ENCODE results near the gene DCAKD.

The DCAKD gene

DNA sequence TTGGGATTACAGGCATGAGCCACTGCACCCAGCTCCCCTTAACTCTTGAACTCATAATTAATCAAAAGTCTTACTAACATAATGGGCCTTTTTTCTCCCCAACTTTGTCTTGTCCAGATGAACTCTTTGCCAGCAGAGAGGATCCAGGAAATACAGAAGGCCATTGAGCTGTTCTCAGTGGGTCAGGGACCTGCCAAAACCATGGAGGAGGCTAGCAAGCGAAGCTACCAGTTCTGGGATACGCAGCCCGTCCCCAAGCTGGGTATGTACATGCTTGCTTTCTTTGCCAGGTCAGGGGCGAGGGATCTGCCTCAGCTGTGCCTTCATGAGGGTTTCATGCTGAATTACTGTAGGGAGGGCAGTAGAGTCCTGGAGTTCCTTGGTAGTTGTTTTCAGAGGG is 35.0 kb upstream of the DCAKD start:
- TF ChIP-seq SUZ12 (IDR thresholded peaks at IDR 0.05; ENCODE audit: extremely low read depth, insufficient read depth, insufficient read length): no peak
- TF ChIP-seq ZNF274 (IDR thresholded peaks at IDR 0.05; ENCODE audit: low read depth, low read length): no peak
- TF ChIP-seq YY1 (IDR thresholded peaks at IDR 0.05; ENCODE audit: insufficient read depth, insufficient read length): no peak
- Histone ChIP-seq H3K36me3 (ENCODE audit: insufficient read depth, insufficient read length, low read length) (peaks cover 88% of the 10 kb centered on the region), H3K4me3 (ENCODE audit: insufficient read length, low read depth) (no peak overlapping the region), H3K4me1 (ENCODE audit: insufficient read depth, insufficient read length) (peaks cover 5% of the 10 kb centered on the region), H3K27me3 (ENCODE audit: insufficient read depth, insufficient read length) (no peaks in the 10 kb centered on the region), H3K9me3 (ENCODE audit: insufficient read depth, low read length) (no peaks in the 10 kb centered on the region), H3K9ac (ENCODE audit: insufficient read length, low read depth) (no peak overlapping the region)
- no peak for DNase-seq (ENCODE audit: low read depth, low spot score)

DNA sequence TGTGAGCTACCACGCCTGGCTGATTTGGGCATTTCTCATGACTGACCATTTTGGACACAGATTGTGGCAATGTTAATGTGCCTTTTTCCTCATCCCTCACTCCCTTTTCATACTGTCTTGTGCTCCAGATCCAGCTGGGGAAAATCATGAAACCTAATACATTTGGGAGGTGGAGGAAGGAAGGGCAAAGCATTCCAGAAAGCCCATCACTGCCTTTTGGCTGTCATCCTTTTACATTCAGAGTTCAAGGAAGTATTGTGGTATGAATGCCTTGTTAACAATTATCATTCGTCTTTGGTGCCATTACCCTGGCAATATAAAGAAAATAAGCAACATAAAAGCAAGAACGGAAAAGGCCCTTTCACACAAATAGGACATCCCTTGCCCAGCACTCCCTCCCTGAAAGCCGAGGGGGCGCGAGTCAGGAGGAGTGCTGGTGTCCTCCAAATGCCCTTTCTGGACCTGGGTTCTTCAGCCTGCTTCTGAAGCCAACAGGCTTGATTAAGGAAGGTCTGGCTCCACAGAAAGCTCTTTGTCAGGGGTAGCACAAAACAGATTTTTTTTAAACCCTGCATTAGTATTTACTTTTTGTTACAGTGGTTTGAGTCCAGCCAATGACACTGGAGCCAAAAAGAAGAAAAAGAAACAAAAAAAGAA is 29.7 kb upstream of the DCAKD start:
- H3K4me3 ChIP-seq (ENCODE audit: insufficient read length, low read depth): no peak overlapping the region
- H3K27me3 ChIP-seq (ENCODE audit: insufficient read depth, insufficient read length): no peaks in the 10 kb centered on the region
- peaks cover 64% of the 10 kb centered on the region for H3K36me3 ChIP-seq (ENCODE audit: insufficient read depth, insufficient read length, low read length)
- TF ChIP-seq YY1 (IDR thresholded peaks at IDR 0.05; ENCODE audit: insufficient read depth, insufficient read length): no peak
- no peak for TF ChIP-seq ZNF274 (IDR thresholded peaks at IDR 0.05; ENCODE audit: low read depth, low read length)
- no peaks in the 10 kb centered on the region for H3K9me3 ChIP-seq (ENCODE audit: insufficient read depth, low read length)
- no peaks in the 10 kb centered on the region for H3K4me1 ChIP-seq (ENCODE audit: insufficient read depth, insufficient read length)
- no peak for DNase-seq (ENCODE audit: low read depth, low spot score)
- no peak overlapping the region for H3K9ac ChIP-seq (ENCODE audit: insufficient read length, low read depth)

DNA sequence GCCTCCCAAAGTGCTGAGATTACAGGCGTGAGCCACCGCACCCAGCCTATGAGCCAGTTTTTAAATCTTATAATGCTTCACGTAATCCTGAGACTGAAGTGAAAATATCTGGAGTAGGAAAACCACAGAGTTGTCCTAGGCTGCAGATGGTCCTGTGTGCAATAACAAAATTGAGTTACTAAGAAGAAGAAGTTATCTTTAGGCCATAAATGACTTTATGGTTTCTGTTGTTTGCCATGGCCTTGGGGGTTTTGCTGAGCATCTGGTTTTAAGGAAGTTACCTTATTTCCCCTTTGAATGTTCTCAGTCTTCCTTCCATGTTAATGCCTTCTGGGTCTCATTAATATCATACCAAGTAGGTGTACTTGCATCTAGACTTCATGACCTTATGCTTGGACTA is 26.2 kb upstream of the DCAKD start:
- TF ChIP-seq ZNF274 (IDR thresholded peaks at IDR 0.05; ENCODE audit: low read depth, low read length) (no peak), YY1 (IDR thresholded peaks at IDR 0.05; ENCODE audit: insufficient read depth, insufficient read length) (no peak), SUZ12 (IDR thresholded peaks at IDR 0.05; ENCODE audit: extremely low read depth, insufficient read depth, insufficient read length) (no peak)
- no peak overlapping the region for H3K4me3 ChIP-seq (ENCODE audit: insufficient read length, low read depth)
- H3K9me3 ChIP-seq (ENCODE audit: insufficient read depth, low read length): no peaks in the 10 kb centered on the region
- no peaks in the 10 kb centered on the region for H3K4me1 ChIP-seq (ENCODE audit: insufficient read depth, insufficient read length)
- peaks cover 67% of the 10 kb centered on the region for H3K36me3 ChIP-seq (ENCODE audit: insufficient read depth, insufficient read length, low read length)
- no peak for DNase-seq (ENCODE audit: low read depth, low spot score)
- H3K9ac ChIP-seq (ENCODE audit: insufficient read length, low read depth): no peak overlapping the region
- no peaks in the 10 kb centered on the region for H3K27me3 ChIP-seq (ENCODE audit: insufficient read depth, insufficient read length)

DNA sequence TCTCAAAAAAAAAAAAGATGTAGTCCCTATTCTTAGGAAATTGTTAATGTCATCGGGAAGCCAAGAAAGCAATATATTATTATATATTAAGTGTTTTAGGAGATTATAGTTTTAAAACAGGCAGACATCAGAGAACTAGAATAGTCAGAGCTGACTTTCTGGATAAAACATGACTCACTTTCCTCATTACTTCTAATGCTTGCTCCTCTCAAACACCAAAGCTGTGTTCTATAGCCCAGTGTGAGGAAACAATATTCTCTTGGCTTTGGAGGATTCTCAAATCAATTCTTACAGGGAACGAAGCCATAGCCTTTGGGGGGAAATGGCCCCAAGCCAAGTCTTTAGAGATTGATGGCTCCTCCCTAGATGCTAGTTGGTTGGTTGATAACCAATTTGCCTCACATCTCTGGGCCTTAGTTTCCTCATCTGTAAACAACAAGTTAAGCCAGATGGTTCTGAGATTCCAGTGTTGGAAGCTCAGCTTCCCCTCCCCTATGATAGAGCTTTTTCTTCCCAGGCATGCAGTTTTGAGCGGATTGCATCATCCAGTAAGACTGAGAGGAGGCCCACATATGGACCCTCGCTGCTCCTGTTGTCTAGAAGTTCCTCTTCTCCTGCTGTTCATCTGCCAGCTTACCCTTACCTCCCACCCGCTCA is 22.1 kb upstream of the DCAKD start:
- H3K36me3 ChIP-seq (ENCODE audit: insufficient read depth, insufficient read length, low read length): peaks cover 67% of the 10 kb centered on the region
- no peaks in the 10 kb centered on the region for H3K27me3 ChIP-seq (ENCODE audit: insufficient read depth, insufficient read length)
- H3K4me1 ChIP-seq (ENCODE audit: insufficient read depth, insufficient read length): no peaks in the 10 kb centered on the region
- no peak overlapping the region for H3K9ac ChIP-seq (ENCODE audit: insufficient read length, low read depth)
- no peak overlapping the region for H3K4me3 ChIP-seq (ENCODE audit: insufficient read length, low read depth)
- DNase-seq (ENCODE audit: low read depth, low spot score): no peak
- no peaks in the 10 kb centered on the region for H3K9me3 ChIP-seq (ENCODE audit: insufficient read depth, low read length)
- TF ChIP-seq ZNF274 (IDR thresholded peaks at IDR 0.05; ENCODE audit: low read depth, low read length) (no peak), SUZ12 (IDR thresholded peaks at IDR 0.05; ENCODE audit: extremely low read depth, insufficient read depth, insufficient read length) (no peak), YY1 (IDR thresholded peaks at IDR 0.05; ENCODE audit: insufficient read depth, insufficient read length) (no peak)

DNA sequence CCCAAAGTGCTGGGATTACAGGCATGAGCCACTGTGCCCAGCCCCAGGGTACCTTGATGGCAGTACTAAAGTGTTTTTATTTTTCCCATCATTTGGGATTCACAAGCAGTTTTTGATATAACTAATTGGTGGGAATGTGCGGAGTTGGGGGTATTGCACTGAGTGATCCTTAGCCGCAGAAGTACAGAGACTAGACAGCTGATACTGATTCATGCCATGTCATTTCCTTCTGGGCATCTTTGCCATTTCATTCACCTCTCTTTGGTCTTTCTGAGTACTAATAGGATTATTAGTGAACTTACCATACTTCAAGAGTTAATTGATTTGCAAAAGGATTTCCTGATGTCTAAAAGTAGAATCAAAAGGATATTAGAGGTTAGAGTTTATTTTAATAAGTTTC is 19.4 kb upstream of the DCAKD start:
- Histone ChIP-seq H3K27me3 (ENCODE audit: insufficient read depth, insufficient read length) (no peaks in the 10 kb centered on the region), H3K36me3 (ENCODE audit: insufficient read depth, insufficient read length, low read length) (peaks cover 69% of the 10 kb centered on the region), H3K9me3 (ENCODE audit: insufficient read depth, low read length) (no peaks in the 10 kb centered on the region), H3K4me3 (ENCODE audit: insufficient read length, low read depth) (no peak overlapping the region), H3K9ac (ENCODE audit: insufficient read length, low read depth) (no peak overlapping the region), H3K4me1 (ENCODE audit: insufficient read depth, insufficient read length) (no peaks in the 10 kb centered on the region)
- TF ChIP-seq ZNF274 (IDR thresholded peaks at IDR 0.05; ENCODE audit: low read depth, low read length) (no peak), SUZ12 (IDR thresholded peaks at IDR 0.05; ENCODE audit: extremely low read depth, insufficient read depth, insufficient read length) (no peak), YY1 (IDR thresholded peaks at IDR 0.05; ENCODE audit: insufficient read depth, insufficient read length) (no peak)
- no peak for DNase-seq (ENCODE audit: low read depth, low spot score)

DNA sequence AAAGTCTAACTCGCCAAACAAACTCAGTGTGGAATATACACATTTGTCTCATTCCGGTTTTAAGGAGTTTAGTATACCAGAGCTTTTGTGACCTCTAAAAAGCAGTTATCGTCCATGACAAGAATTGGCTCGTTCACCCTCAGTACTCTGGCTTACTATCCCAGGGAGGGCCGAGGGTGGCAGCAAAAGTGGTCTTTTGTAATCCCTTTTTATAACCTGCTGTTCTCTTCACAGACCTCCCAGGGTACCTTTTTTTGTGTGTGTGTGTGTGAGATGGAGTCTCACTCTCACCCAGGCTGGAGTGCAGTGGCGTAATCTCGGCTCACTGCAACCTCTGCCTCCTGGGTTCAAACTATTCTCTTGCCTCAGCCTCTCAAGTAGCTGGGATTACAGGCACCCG is 18.6 kb upstream of the DCAKD start:
- DNase-seq (ENCODE audit: low read depth, low spot score): no peak
- Histone ChIP-seq H3K36me3 (ENCODE audit: insufficient read depth, insufficient read length, low read length) (peaks cover 63% of the 10 kb centered on the region), H3K4me3 (ENCODE audit: insufficient read length, low read depth) (no peak overlapping the region), H3K27me3 (ENCODE audit: insufficient read depth, insufficient read length) (no peaks in the 10 kb centered on the region), H3K9ac (ENCODE audit: insufficient read length, low read depth) (no peak overlapping the region), H3K4me1 (ENCODE audit: insufficient read depth, insufficient read length) (no peaks in the 10 kb centered on the region), H3K9me3 (ENCODE audit: insufficient read depth, low read length) (no peaks in the 10 kb centered on the region)
- no peak for TF ChIP-seq ZNF274 (IDR thresholded peaks at IDR 0.05; ENCODE audit: low read depth, low read length)
- TF ChIP-seq YY1 (IDR thresholded peaks at IDR 0.05; ENCODE audit: insufficient read depth, insufficient read length): no peak
- TF ChIP-seq SUZ12 (IDR thresholded peaks at IDR 0.05; ENCODE audit: extremely low read depth, insufficient read depth, insufficient read length): no peak

DNA sequence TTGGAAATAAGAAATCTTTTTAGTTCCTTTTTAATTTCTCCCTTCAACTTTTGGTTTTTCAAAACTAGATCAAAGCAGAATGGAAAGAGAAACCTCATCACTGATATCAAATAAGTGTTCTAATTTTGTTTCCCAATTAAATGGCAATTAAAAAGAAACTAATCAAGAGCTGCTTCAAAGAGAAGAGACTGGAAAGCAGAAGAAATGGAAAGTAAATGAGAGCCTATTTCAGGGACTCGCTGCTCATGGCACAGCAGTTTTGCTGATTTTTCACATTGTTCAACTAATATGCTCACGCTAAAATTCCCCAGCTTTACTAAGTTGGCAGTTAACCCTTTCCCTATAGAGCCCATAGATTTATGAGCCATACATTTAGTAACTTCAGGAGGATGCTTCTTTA is 16.2 kb upstream of the DCAKD start:
- H3K9me3 ChIP-seq (ENCODE audit: insufficient read depth, low read length): no peaks in the 10 kb centered on the region
- H3K36me3 ChIP-seq (ENCODE audit: insufficient read depth, insufficient read length, low read length): peaks cover 55% of the 10 kb centered on the region
- H3K4me1 ChIP-seq (ENCODE audit: insufficient read depth, insufficient read length): no peaks in the 10 kb centered on the region
- no peaks in the 10 kb centered on the region for H3K27me3 ChIP-seq (ENCODE audit: insufficient read depth, insufficient read length)
- no peak overlapping the region for H3K4me3 ChIP-seq (ENCODE audit: insufficient read length, low read depth)
- no peak for DNase-seq (ENCODE audit: low read depth, low spot score)
- no peak overlapping the region for H3K9ac ChIP-seq (ENCODE audit: insufficient read length, low read depth)
- TF ChIP-seq ZNF274 (IDR thresholded peaks at IDR 0.05; ENCODE audit: low read depth, low read length) (no peak), SUZ12 (IDR thresholded peaks at IDR 0.05; ENCODE audit: extremely low read depth, insufficient read depth, insufficient read length) (no peak), YY1 (IDR thresholded peaks at IDR 0.05; ENCODE audit: insufficient read depth, insufficient read length) (no peak)
